GM12878 (cell line): ENCODE measurements around the gene CNTRL. TPM values are rescaled to one million over a fixed set of nuclear protein-coding genes. Genes with fewer than 3 reads are reported as not detected.

Experiments
- ATAC-seq: fragments of 200-7000 bp; cut with Tn5 transposase; 3 replicates; pipeline ENCODE4 v1.9.1; 2020; ENCODE audit warnings: mild to moderate bottlenecking, moderate library complexity
- BruUV-seq: library from RNA; stranded (reverse); fragments of 400-500 nt; replicated peaks from 2 replicates; lab custom pipeline; 2021; lab: Mats Ljungman, UMichigan
- CTCF ChIA-PET: fragments of 300-600 bp; sonication (Branson Sonifier 250); formaldehyde crosslinking; extraction: SDS; loops from one replicate; lab custom pipeline; 2021; ENCODE audit warnings: inconsistent platforms; lab: Yijun Ruan, JAX
- POLR2A ChIA-PET: fragments of 350-600 bp; formaldehyde crosslinking; extraction: SDS; loops from one replicate; lab custom pipeline; 2021; ENCODE audit warnings: inconsistent platforms; lab: Charles Lee
- RAD21 ChIA-PET: fragments of 300-600 bp; sonication (Branson Sonifier 250); formaldehyde crosslinking; loops from one replicate; lab custom pipeline; 2023; ENCODE audit warnings: antibody characterized with exemption; ENCODE audit not compliant: unreplicated experiment; lab: Charles Lee
- SMC1A ChIA-PET: fragments of 300-600 bp; sonication (Branson Sonifier 250); formaldehyde crosslinking; loops from one replicate; lab custom pipeline; 2023; ENCODE audit not compliant: unreplicated experiment, uncharacterized antibody; lab: Charles Lee
- DNase-seq: peaks from one replicate; pipeline ENCODE4 v3.0.0-alpha.2; 2011; ENCODE audit warnings: low read depth, low spot score
- FAIRE-seq: peaks from 3 replicates; lab custom pipeline; 2011; peaks lifted over from hg19 to GRCh38; lab: Jason Lieb, UNC
- H2AFZ ChIP-seq: 2 replicates; pipeline ENCODE4 v1.6.0; 2011; ENCODE audit warnings: low read depth, low read length, control low read depth; ENCODE audit not compliant: control insufficient read depth
- H3K27ac ChIP-seq: 2 replicates; pipeline ENCODE4 v1.5.1; 2011; ENCODE audit warnings: control low read depth; ENCODE audit not compliant: control insufficient read depth, insufficient read depth
- H3K27me3 ChIP-seq, 2 experiments: replicated peaks in 1 of 2; 2 replicates each; pipeline versions ENCODE4 v1.6.0 to v1.6.1; 2011; ENCODE audit warnings: low read length in 1 of 2; ENCODE audit not compliant: control insufficient read depth in 2 of 2, insufficient read depth in 2 of 2
- H3K36me3 ChIP-seq, 2 experiments: 2 replicates each; pipeline ENCODE4 v1.5.1; 2011; ENCODE audit warnings: low read length in 1 of 2; ENCODE audit not compliant: control insufficient read depth in 2 of 2, insufficient read depth in 2 of 2
- H3K4me1 ChIP-seq: 2 replicates; pipeline ENCODE4 v1.6.1; 2011; ENCODE audit warnings: mild to moderate bottlenecking, low read length, moderate library complexity, mixed read lengths; ENCODE audit not compliant: control insufficient read depth, insufficient read depth
- H3K4me2 ChIP-seq: 2 replicates; pipeline ENCODE4 v1.6.0; 2011; ENCODE audit warnings: control low read depth; ENCODE audit not compliant: control insufficient read depth, insufficient read depth
- H3K4me3 ChIP-seq: fragments of 200-600 bp; sonication (generic); 2 replicates; pipeline ENCODE4 v1.5.1; 2016
- H3K79me2 ChIP-seq: 2 replicates; pipeline ENCODE4 v1.6.0; 2011; ENCODE audit warnings: low read length; ENCODE audit not compliant: control insufficient read depth, insufficient read depth
- H3K9ac ChIP-seq: 2 replicates; pipeline ENCODE4 v1.8.0; 2011; ENCODE audit warnings: low read length, control low read depth, mixed read lengths; ENCODE audit not compliant: control insufficient read depth, insufficient read depth
- H3K9me3 ChIP-seq: replicated peaks from 3 replicates; pipeline ENCODE4 v1.5.1; 2011; ENCODE audit warnings: mild to moderate bottlenecking, low read length; ENCODE audit not compliant: control insufficient read depth, insufficient read depth
- H4K20me1 ChIP-seq: 2 replicates; pipeline ENCODE4 v1.6.0; 2011; ENCODE audit not compliant: control insufficient read depth, insufficient read depth
- CUX1 ChIP-seq: IDR thresholded peaks from 2 replicates; pipeline ENCODE4 v1.6.1; 2012; ENCODE audit warnings: improper control_type of control experiment, low read depth, low read length; ENCODE audit not compliant: insufficient replicate concordance
- HCFC1 ChIP-seq: fragments of 150-350 bp; IDR thresholded peaks from 2 replicates; pipeline ENCODE4 v1.6.1; 2014; ENCODE audit warnings: low read length
- MLLT1 ChIP-seq: fragments of 450-650 bp; IDR thresholded peaks from 2 replicates; pipeline ENCODE4 v1.6.1; 2016; ENCODE audit warnings: mild to moderate bottlenecking
- MYB ChIP-seq: fragments of 150-350 bp; IDR thresholded peaks from 2 replicates; pipeline ENCODE4 v1.6.1; 2014; ENCODE audit warnings: mild to moderate bottlenecking, low read depth, low read length, borderline replicate concordance
- RCOR1 ChIP-seq: conservative IDR thresholded peaks from 2 replicates; pipeline ENCODE4 v1.6.1; 2012; ENCODE audit warnings: low read depth, low read length, improper control_type of control experiment
- WGBS: methylation state at CpG from one replicate; pipeline ENCODE4 v1.1.6; 2016; ENCODE audit warnings: low lambda C conversion rate; ENCODE audit not compliant: insufficient replicate concordance, insufficient coverage; ENCODE audit errors: missing lambda C conversion rate; 5-methylcytosine and 5-hydroxymethylcytosine counted together
- in situ Hi-C: fragments of 300-500 bp; cut with MboI; formaldehyde crosslinking; loops from 9 replicates; pipeline ENCODE4 v1.14.3; 2018; ENCODE audit warnings: mixed read lengths
- intact Hi-C: fragments of 100-400 bp; cut with micrococcal nuclease; formaldehyde crosslinking; loops from one replicate; pipeline ENCODE4 v1.14.2; 2022; ENCODE audit not compliant: unreplicated experiment
- polyA plus RNA-seq, 11 experiments: library from polyadenylated mRNA; depleted of rRNA in 4 of 11; unstranded in 6 of 11; stranded (reverse) in 5 of 11; fragments of >200 nt; fragmentation: Nextera tagmentation in 4 of 11; fragmentation: Illumina TruSeq in 1 of 11; extraction: Ambion mirVana in 4 of 11; extraction: Trizol in 1 of 11; gene quantifications; 1 replicate in 1 of 11; 2 replicates in 10 of 11; pipeline versions ENCODE4 v1.2.1 to v1.2.3, GENCODE V29; 2011 to 2016; ENCODE audit warnings: inconsistent platforms in 2 of 11, missing spikeins in 2 of 11, low read depth in 1 of 11
- total RNA-seq, 4 experiments: library from RNA; depleted of rRNA in 3 of 4; stranded (reverse); fragments of >200 nt in 3 of 4; fragmentation: Illumina TruSeq in 1 of 4; extraction: Trizol in 1 of 4; gene quantifications; 2 replicates each; pipeline versions ENCODE4 v1.2.1 to v1.2.3, GENCODE V29; 2013 to 2021

The CNTRL gene
- total and polyA plus RNA-seq, 10 of the 15 experiments (the other 5 are each of a cell fraction or from before 2014, with no cell fraction given), result 20.0 to 65.4 (median 38.8) TPM

- BruUV-seq, result no TSS peak
- SMC1A ChIA-PET, result interaction anchor here (1.0 to 1.6 kb wide), 4 partner anchors 10 to 383 kb away, joined by 3 to 4 read pairs (median 4); no protein-coding TSS in a partner anchor
- no peak for FAIRE-seq
- Histone ChIP-seq H3K9ac (no peak overlapping the region), H3K79me2 (no peaks in the 10 kb centered on the region), H3K4me3 (no peak overlapping the region), H2AFZ (no peak overlapping the region), H4K20me1 (no peaks in the 10 kb centered on the region), H3K4me2 (no peak overlapping the region), H3K27ac (no peak overlapping the region), H3K9me3 (no peaks in the 10 kb centered on the region), H3K27me3 (no peaks in the 10 kb centered on the region), H3K4me1 (no peaks in the 10 kb centered on the region), H3K36me3 (peaks cover 20 to 25% of the 10 kb centered on the region in 2 experiments)
- POLR2A ChIA-PET, result no interaction called here
- 100% methylated on average over 3 of the region's 3 CpGs for WGBS
- TF ChIP-seq RCOR1, result no peak
- TF ChIP-seq MYB, result no peak
- TF ChIP-seq HCFC1, result no peak
- TF ChIP-seq MLLT1, result no peak
- TF ChIP-seq CUX1, result no peak
- in situ Hi-C loops (no loop called here), intact Hi-C loops (no loop called here)
- RAD21 ChIA-PET, result no interaction called here
- ATAC-seq, result no peak
- CTCF ChIA-PET, result interaction anchor here (0.6 to 1.7 kb wide), 6 partner anchors 14 to 1182 kb away, joined by 3 to 4 read pairs (median 3); no protein-coding TSS in a partner anchor
- no peak for DNase-seq
Measured at GRCh38 chr9:121138973-121139372, 64.2 kb downstream of the CNTRL start.
